Activated effector memory CD4-positive, alpha-beta T cell treated with anti-CD3 and anti-CD28 coated beads, Interleukin-2, amount 50 U/mL, for 16 hours (primary cell): Measurements from ENCODE around the gene DNASE2.
"Not testable (repeated sequence)": the region's sequence is repeated elsewhere in the genome, so short reads cannot be mapped to it uniquely, and the experiment has no call there.

ENCODE experiments used
- DNase-seq: peaks from one replicate; pipeline ENCODE4 v3.0.0-alpha.2; 2020

The DNASE2 gene, protein sequence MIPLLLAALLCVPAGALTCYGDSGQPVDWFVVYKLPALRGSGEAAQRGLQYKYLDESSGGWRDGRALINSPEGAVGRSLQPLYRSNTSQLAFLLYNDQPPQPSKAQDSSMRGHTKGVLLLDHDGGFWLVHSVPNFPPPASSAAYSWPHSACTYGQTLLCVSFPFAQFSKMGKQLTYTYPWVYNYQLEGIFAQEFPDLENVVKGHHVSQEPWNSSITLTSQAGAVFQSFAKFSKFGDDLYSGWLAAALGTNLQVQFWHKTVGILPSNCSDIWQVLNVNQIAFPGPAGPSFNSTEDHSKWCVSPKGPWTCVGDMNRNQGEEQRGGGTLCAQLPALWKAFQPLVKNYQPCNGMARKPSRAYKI

DNA sequence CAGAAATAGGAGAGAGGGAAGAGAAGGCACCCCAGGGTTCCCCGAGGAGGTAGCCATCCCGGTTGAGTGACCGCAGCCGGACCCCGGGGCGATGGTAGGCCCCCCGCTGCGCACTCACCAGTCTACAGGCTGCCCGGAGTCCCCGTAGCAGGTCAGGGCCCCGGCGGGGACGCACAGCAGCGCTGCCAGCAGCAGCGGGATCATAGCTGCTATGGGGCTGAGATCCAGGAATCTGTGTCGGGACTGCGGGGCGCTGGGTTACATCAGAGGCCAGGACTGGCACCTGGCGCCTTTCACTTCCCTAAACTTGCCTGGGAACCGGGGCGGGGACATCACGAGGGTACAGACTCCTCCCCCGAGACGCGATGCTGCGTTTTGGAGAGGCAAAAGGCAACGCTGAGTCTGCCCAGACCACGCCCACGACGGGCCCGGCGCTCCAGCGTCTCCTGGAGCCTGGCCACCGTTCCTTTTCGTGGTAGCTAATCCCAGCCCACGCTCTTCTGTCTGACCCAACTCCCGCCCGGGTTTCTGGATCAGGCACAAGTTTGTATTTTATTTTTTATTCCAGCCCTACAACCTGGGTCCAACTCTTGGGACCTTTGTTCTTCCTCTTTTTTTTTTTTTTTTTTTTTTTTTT is at the start of gene DNASE2:
TSS of gene DNASE2 (minus strand) at position 278 of the 637 bp plus-strand sequence. CDS start at position 204, 74 bp downstream.
- DNase-seq = peak; percentile 96

DNA sequence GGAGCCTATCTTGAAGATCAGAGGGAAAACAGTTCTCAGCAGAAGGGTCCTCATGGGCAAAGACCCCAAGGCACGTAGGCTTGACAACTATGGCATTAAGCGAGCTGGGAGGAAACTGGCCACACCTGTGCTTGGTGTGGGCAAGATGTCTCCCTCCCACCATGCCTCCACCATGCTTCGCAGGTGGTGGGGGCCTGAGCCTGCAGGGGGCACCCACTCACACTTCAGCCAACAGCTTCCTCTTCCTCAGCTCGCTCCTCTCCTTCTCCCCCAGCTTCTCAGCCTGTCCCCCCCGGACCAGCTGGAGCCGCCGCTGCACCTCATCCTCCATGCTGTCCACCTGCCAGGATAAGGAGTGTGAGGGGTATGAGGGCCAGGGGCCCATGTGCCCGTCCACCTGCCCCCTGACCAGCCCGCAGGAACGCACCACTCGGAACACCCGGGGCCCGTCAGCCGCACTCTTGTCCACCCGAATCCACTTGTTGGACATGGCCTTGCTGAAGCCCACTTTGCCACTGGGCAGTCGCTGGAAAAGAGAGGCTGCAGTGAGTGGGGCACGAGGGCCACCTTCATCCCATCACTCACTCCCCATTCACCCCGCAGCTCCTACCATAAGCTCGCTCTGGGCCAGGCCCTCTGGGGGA is 48.9 kb upstream of the DNASE2 start:
- DNase-seq = no peak

DNA sequence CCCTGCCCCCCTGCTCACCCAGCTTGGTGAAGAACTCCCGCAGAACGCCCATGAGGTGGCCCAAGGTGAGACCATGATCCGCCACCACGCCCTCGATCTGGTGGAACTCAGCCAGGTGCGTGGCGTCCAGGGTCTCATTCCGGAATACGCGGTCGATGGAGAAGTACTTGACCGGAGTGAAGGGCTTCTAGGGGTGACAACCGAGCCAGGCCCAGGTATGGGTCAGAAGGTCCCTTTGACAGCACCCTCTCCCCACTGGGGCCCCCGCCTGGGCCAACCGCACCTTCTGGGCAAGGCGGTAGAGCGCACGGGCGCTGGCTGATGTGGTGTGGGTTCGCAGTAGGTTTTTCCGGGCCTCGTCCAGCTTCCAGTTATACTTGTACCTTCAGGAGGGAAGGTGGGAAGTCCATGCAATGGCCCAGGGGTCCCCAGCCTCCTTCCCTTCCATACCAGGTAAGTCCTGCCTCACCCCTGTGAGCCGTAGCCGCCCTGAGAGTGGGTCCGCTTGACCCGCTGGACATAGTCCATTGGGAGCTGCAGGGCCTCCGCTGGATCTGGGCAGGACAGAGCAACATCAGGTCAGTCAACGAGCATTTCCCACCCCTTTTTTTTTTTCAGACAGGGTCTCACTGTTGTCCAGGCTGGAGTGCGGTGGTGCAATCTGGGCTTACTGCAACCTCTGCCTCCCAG is 43.5 kb upstream of the DNASE2 start:
- no peak for DNase-seq

DNA sequence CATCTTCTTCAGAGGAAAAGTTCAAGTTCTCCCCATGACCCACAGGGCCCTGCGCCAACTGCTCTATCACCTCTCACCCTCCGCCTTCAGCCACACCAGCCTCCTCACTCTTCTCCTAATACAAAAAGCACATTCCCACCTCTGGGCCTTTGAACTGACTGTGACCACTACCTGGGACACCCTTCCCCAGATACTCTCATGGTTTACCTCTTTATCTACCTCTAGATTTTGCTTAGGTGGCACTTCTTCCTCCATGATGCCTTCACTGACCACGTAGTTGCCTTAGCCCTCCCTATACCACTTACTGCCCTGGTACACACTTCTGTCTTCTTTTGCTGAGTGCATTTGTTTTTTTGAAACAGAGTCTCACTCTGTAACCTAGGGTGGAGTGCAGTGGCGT is 41.7 kb upstream of the DNASE2 start:
- DNase-seq = no peak

DNA sequence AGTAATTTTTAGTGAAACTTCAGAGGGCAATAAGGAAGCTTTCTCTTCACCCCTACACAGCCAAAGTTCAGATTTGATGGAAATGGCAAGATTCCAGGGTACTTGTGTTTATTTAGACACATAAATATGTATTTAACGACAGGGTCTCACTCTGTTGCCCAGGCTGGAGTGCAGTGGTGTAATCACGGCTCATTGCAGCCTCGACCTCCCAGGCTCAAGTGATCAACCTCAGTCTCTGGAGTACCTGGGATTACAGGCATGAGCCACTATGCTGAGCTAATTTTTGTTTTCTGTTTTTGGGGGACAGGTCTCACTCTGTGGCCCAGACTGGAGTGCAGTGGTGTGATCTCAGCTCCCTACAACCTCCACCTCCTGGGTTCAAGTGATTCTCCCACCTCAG is 39.8 kb upstream of the DNASE2 start:
- DNase-seq = no peak

DNA sequence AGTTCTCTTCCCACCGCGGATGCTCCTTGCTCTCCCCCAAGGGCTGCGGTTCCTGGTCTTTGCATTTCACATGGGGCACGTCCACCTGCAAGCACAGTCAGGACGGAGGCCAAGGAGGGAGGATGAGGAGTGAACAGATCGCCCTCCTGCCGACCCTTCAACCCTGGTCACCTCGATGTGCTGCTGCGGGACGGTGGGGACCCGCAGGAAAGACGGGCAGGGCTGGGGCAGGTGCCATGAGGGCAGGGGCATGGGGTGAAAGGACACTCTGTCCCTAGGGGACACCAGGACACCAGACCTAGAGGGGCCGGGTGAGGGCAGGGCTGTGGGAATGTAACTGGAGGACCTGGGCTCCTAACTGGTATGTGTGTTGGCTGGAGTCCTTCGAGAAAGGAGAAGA is 37.0 kb upstream of the DNASE2 start:
- DNase-seq = no peak

DNA sequence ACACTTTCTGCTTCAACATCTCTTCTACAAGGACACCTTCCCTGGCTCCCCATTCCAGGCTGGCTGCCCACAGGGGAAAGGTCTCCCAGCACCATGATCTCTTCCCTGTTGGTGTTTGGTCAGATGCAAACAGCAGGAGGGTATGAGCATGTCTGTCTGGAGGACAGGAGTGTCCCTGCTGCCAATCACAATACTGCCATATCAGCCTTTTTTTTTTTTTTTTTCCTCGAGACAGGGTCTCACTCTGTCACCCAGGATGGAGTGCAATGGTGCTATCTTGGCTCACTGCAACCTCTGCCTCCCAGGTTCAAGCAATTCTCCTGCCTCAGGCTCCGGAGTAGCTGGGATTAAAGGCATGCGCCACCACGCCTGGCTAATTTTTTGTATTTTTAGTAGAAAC is 34.6 kb upstream of the DNASE2 start:
- DNase-seq = not testable (repeated sequence)

DNA sequence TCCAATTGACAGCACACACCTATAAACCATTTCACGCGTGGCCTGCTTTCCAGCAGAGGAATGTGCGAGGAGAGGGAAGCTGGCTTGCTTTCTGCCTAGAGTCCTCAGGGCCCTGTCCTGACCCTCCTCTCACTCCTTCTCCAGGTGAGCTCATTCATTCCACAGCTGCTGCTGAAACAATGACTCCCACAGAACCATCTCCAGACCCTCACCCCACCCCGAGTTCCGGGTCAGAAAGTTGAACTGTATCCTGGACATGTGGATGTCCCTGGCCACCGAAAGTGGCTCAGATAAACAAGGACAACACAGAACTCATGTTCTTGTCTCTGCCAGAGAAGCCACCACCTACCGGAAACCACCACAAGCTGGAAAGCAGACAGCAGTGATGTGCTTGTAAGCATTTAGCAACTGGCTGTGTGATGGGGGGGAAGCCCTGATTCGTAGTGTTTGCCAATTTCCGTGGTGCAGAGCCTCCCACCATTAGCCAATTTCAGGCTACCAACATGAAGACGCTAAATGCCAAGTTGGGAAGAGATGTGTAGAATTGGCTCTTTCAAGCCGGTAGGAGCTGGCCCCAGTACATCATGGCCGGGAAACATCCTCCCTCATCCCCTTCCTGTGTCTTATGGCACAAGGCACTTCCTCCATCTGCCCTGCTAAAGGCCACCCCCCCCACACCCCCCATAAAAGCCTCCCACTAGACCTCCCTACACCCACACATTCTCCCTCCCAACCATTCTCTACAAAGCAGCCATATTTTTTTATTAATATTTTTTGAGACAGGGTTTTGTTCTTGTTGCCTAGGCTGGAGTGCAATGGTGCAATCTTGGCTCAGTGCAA is 32.8 kb upstream of the DNASE2 start:
- DNase-seq = peak; percentile 75

DNA sequence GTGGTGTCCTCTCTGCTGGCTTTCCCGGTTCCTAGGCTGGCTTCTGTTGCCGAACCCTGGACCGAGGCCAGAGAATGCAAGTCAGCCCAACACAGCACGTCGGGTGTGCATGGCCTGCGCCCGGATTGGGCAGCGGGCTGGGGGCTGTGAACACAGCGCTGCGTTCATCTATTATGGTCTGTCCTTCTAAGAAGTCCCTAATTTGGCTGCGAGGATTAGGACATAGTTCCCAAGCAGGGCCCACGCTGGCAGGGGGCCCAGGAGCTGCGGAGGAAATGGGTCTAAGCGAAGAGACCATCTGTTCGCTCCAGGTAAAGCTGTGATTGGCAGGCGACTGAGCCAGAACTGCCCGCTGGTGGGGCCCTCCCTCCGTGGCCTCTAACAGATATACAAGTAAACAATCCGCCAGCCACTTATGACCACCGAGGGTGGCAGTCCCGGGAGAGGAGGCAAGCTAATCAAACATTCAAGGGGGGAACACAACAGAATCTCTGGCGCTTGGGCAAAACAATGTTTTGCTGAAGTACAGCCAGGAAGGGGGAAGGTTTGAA is 31.8 kb upstream of the DNASE2 start:
- no peak for DNase-seq

DNA sequence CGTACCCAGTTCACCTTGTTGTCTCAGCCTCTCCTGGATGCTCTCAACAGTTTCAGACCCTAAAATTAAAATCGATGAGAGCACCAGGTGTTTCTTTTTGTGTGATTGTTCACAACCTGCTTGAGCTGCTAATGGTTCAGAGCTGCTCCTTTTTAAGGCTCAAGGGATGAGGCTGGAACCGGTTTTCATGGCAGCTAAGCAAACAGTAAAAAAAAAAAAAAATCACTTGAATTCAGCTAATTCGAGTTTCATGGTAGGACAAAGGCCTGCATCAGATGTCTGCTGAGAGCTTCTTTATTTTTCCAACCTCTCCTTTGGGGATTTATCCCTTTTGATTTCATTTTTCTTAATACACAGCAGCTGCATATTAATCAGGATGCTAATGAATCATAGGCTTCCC is 31.3 kb upstream of the DNASE2 start:
- no peak for DNase-seq

DNA sequence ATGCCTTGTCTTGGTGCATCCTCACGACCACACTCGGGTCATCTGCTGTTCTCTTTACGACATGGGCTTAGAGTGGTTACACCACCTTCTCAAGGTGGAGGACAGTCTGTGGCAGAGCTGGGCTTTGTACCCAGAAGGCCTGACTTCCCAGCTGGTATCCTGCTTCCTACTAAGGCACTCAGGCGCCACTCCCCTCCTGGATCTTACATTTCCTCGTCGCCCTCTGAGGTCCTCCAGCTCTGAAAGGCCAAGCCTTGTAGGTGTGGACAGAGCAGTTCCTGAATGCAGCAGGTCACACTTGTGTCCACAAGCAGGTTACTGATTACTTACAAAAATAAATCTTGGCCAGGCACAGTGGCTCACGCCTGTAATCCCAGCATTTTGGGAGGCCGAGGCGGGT is 25.9 kb upstream of the DNASE2 start:
- DNase-seq = no peak

DNA sequence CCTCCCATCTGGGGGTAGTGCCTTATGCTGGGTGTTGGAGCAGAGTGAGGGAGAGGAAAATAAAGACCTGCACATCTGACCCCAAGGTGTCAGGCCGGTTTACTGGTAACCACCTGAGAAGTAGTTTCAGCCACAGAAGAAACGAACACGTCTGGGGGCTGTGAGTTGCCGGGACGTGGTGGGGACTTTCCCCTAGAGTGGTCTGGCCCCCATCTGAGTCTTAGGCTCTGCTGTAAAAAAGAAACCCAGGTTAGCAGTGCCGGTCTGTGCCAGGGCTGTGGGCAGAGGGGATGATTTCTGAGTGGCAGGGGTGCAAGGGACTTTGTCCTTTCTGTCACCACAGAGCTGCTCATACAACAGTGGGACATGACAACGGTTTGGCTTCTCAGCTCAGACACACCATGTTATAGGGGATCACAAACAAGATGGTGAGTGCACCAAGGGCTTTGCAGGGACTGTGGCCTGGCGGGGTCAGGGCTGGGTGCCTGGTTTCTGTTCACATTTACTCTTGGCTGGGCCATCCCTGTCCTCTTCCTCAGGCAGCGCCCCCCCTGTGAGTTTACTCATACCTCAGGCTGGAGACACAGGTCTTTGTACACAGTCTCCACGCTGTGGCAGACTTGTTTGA is 18.8 kb upstream of the DNASE2 start:
- DNase-seq = no peak

DNA sequence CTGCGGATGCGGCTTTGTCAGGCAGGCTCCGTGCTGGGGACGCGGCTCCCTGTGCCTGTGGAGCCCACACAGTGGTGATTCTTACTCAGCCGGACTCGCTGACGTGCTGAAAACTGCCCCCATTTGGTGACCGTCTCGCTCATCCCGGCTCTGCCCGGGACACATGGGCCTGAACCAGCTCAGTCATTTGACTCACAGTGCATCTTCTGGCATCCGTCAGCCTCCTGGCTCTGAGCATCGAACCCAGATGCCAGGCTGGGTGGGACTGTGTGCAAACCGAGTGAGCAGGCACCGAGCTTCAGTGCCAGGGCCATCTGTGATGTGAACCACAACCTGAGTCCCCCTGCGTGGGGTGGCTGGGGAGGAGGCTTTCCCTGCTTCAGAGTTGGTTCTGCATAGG is 15.2 kb upstream of the DNASE2 start:
- DNase-seq = no peak

DNA sequence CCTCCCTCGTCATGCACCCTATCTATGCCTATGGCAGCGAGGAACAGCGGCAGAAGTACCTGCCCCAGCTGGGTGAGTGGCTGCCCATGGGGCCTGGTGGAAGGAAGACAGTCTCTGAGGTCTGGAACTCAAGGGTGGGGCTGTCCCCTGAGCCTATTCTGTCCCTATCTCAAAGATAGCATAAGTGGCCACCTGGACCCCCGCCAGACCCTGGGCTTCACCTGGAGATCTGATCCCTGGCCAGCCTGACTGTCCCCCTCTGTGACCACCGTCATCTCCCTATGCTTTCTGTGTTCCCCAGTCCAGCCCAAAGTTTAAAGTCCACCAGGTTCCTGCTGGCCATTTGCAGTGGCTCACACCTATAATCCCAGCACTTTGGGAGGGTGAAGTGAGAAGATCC is 12.3 kb upstream of the DNASE2 start:
- no peak for DNase-seq

DNA sequence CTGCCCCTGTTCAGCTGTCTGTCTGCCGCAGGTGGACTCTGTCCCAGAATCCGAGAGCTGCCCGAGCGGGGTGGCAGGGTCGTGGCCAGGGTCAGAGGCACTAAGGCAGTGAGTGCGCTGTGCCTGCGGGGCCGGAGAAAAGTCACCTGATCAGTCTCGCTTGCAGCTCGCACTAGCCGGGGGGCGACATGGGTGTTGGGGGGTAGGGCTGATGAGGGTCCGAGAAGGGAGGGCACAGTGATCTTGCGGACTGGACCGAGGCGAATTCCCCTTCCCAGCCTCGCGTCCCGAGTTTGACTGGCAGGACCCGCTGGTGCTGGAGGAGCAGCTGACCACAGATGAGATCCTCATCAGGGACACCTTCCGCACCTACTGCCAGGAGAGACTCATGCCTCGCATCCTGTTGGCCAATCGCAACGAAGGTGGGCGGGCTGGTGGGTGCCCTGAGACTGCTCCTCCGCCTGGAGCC is 10.3 kb upstream of the DNASE2 start:
- DNase-seq = no peak

DNA sequence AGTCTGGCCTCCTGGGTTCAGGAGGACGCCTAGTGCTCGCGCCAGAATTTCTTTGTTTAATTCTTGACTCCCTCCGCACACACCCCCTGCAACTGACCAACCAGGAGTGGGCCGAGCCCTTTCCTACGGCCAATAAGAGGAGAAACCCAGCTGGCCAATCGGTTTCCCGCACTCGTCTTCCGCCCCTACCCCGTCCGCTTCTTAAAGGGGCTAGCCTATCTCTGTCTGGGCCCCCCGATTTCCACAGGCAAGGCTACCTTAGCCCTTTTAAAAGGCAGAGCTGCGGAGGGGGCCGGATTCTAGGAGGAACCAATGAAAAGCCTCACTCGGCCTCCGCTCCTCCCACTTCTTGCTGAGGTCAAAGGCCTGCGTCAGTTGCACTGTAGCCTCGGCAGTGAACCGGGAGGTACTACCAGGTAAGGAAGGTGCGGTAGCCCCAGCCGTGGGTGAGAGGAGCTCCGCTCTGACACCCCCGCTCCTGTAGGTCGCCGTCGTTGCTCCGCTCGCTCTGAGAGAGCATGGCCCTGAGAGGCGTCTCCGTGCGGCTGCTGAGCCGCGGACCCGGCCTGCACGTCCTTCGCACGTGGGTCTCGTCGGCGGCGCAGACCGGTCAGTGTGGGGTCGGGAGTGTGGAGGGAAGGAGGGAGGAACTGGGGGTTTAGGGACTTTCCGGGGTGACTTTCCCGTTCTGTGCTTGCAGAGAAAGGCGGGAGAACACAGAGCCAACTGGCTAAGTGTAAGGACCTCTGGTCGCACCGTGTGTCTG is 9.7 kb upstream of the DNASE2 start, which contains the start of gene GCDH:
TSS of gene GCDH (plus strand) at position 374 of the 766 bp plus-strand sequence. CDS start at position 519, 145 bp downstream.
- DNase-seq = peak; percentile 98

DNA sequence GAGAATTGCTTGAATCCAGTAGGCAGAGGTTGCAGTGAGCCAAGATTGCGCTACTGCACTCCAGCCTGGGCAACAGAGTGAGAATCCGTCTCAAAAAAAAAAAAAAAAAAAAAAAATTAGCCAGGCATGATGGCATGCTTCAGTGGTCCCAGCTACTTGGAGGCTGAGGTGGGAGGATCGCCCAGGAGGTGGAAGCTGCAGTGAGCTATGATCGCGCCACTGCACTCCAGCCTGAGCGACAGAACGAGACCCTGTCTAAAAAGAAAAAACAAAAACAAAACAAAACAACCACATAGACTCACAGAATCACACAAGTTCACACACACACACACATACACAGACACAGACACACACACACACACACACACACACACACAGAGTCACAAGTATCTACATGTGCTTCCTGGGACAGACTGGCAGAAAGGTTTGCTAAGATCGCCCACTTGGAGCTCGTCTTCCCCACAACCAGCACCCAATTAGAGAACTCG is 9.1 kb upstream of the DNASE2 start:
- DNase-seq = not testable (repeated sequence)

DNA sequence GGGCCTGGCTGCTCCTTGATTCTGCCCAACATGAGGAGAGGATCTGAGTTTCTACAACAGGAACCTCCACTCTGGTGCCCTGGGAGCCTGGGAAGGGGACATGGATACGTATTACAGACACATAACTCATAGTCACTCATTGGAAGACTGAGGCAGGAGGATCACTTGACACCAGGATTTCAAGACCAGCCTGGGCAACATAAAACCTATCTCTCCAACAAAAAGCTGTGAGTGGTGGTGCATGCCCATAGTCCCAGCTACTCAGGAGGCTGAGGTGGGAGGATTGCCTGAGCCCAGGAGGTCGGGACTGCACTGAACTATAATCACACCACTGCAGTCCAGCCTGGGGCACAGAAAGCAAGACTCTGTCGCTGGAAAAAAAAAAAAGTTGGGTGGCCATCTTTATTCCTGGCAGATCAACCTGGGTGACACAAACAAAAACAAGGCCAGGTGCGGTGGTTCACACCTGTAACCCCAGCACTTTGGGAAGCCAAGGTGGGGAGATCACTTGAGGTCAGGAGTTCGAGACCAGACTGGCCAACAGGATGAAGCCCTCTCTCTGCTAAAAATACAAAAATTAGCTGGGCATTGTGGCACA is 6.9 kb upstream of the DNASE2 start:
- DNase-seq = no peak

DNA sequence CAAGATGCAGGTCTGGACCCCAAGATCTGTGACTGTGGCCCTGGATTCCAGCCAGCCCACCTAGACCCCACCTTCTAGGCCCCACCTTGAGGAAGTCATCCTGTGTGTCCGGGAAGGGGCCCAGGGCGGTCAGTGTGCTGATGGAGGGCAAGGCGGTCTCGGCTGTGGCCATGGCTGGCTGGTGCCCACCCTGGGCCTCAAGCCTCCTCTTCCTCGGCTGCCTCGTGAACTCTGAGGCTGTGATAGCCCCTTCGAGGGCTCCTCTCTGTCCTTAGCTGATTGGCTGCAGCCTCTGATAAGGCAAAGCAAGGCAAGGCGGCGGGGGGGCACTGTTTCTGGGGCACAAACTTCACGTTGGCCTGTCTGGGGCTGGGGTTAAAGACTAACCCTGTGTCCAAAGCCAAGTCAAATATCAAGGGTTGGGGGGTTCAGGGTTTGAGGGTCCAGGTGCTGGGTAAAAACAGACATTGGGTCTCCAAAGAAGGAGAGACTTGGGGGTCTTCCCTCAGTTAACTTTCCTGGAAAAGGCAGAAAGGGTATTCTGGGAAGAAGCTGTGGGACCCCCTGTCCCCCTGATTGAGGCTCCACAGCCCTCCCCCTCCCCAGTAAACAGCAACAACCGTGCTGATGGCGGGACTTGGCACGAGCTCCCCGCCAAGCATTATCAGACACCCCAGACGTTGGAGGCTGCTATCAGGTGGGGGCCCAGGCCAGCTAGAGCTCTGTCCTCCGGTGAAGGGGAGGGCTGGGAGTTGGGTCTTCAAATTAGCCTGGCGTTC is 5.9 kb upstream of the DNASE2 start, which contains the start of gene KLF1:
TSS of gene KLF1 (minus strand) at position 233 of the 779 bp plus-strand sequence. CDS start at position 172, 61 bp downstream.
- DNase-seq = no peak
